GM18517 (cell line): ENCODE measurements around the gene TRIM5.
"Not testable (repeated sequence)": the region's sequence is repeated elsewhere in the genome, so short reads cannot be mapped to it uniquely, and the experiment has no call there.

Experiments used
- ATAC-seq: cut with Tn5 transposase; IDR thresholded peaks from one replicate; pipeline ENCODE4 v1.9.1; 2021; ENCODE audit warnings: mild to moderate bottlenecking, moderate library complexity; ENCODE audit not compliant: unreplicated experiment

The TRIM5 gene

DNA sequence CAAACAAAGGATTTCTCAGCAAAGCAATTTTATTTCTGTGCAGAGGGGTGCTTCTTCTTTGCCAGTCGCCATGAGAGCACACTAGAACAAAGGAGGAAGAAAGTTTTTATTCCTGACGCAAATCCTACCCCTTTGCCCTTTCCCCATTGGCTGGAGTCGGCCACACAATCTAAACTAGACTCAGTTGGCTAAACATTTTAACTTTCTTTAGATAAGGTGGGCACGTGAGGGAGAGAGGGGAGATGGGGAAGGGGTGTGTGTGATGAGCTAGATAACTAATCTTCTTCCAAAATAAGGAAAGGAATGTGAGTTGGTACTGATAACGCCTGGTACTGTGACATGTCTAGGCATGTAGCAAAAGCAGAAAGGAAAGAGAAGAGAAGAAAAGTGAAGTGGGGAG, 5.3 kb upstream of the TRIM5 start:
- ATAC-seq = no peak

- ATAC-seq = peak; percentile 90
These were observed 4.7 kb upstream of the TRIM5 start, which contains the start of gene TRIM22 for GRCh38 chr11:5689551-5689983. Gene TRIM22 (plus strand): TSS chr11:5689790. CDS start chr11:5696233, 6,443 bp downstream.

DNA sequence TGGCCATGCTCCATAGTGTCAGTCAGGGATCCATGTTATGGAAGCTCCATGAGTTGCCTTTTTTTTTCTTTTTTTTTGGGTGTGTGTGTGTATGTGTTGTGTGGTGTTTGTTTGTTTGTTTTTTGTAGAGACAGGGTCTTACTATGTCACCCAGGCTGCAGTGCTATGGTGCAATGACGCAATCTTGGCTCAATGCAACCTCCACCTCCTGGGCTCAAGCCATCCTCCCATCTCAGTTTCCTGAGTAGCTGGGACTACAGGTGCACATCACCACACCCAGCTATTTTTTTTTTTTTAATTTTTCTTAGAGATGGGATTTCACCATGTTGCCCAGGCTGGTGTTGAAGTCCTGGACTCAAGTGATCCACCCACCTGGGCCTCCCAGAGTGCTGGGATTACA, 3.6 kb upstream of the TRIM5 start:
- no peak for ATAC-seq

- no peak for ATAC-seq
These were observed 1.6 kb upstream of the TRIM5 start for GRCh38 chr11:5686426-5686825.

DNA sequence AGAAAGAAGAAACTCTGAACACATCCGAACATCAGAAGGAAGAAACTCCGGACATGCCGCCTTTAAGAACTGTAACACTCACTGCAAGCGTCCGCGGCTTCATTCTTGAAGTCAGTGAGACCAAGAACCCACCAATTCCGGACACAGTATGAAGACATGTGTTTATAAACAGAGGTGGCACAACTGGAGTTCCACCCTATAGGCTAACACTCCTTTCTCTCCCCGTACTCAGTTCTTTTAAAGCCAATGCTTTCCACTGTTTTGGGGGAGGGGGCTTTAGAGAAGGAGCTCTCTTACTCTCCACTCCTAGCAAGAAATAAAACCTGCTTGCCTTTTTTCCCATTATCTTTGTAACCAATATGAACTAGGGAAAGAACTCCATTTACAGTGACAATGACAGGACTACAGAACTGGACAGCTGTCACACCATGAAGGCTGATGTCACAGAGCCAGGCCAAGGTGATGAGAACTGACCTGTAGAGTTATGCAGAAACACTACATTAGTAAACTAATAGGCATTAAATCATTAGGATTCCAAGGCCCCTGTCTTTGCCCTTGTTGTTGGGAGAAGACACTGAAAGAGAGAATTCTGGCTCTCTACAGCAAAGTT, 733 bp downstream of the TRIM5 start:
- ATAC-seq = peak; percentile 25

DNA sequence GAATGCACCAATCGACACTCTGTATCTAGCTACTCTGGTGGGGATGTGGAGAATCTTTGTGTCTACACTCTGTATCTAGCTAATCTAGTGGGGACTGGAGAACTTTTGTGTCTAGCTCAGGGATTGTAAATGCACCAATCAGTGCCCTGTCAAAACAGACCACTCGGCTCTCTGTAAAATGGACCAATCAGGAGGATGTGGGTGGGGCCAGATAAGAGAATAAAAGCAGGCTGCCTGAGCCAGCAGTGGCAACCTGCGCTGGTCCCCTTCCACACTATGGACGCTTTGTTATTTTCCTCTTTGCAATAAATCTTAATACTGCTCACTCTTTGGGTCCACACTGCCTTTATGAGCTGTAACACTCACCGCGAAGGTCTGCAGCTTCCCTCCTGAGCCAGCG, 1.3 kb downstream of the TRIM5 start:
- not testable (repeated sequence) for ATAC-seq

- not testable (repeated sequence) for ATAC-seq
These were observed 1.9 kb downstream of the TRIM5 start for GRCh38 chr11:5682890-5683441.

GRCh38 chr11:5679811-5680210, 5.1 kb downstream of the TRIM5 start:
- ATAC-seq = no peak

DNA sequence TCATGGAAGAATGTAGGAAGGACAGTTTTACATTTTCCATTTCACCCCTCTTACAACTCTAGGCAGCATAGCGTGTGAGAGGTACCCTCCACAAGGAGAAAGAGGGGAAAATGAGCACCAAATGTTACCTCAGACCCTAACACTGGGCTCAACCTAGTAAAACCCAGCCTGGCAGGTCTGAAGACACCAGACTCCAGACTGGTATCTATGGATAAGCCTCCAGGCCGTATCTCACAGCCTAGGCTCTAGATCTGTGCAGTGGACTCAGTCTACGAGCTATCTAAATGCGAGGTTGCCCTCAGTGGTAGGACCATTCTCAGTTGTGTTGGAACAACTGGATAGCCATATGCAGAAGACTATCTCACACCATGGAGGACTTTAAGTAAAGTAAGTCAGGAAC, 10.5 kb downstream of the TRIM5 start:
- ATAC-seq = no peak

GRCh38 chr11:5671831-5672230, 13.0 kb downstream of the TRIM5 start:
- ATAC-seq = no peak

DNA sequence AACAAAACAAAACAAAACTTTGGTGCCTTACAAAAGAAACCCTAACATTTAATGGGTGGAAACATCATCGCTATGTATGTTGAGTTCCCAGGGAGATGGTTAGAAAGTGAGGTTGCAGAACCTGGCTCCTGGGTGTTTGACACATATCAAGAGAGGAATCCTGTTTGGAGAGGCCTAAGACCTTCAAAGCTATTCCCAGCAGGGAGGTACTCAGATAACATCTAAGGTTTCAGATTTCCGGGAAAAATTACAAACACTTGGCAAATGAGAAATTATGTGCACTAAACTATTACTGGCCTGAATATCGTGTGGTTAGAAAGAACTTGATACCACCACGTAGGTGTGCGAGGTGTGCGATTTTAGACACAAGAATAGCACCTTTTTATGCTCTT, 18.5 kb downstream of the TRIM5 start:
- no peak for ATAC-seq

DNA sequence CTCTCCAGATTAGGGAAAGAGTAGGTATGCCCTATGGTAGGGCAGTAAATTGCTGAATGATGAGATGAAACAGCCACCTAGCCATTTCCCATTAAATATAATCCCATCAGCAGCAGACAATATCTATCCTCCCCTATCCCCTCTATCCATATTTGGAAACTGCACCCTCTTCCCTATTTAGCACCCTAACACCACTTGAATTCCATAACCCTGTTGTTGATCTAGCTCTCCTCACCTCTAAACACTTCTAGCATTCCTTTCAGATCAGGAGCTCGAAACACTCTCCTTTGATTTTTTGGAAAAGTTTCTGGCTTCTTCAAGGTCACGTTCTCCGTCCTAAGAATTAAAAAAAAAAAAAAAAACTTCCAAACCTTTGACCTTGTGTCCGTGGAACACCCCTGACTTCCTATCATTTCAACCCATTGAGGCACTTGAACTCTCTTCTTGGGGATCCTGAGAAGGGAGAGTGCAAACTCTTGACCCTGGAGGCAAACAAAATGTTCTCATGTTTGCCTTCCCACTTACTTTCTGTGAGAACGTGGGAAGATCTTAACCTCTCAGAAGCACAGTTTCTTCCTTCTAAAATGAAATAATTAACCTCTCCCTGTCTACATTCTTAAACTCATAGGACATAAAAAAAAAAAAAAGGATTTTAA, 19.0 kb downstream of the TRIM5 start:
- no peak for ATAC-seq

DNA sequence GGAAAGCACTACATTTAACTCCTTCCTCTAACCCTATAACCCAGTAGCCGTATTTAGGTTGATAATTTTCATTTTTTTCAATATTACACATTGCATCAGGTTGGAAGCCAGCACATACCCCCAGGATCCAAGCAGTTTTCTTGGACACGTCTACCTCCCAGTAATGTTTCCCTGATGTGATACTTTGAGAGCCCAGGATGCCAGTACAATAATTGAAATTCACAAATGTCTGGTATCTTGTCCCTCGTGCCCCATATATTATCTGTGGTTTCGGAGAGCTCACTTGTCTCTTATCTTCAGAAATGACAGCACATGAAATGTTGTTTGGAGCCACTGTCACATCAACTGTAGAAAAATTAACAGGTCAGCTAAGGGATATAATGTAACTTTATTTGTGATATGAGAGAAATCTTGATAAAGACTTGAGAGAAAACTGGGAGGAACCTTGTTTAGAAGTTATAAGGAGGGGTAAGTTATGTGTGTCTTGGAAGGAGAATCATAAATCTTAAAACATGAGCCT, 19.8 kb downstream of the TRIM5 start:
- no peak for ATAC-seq

DNA sequence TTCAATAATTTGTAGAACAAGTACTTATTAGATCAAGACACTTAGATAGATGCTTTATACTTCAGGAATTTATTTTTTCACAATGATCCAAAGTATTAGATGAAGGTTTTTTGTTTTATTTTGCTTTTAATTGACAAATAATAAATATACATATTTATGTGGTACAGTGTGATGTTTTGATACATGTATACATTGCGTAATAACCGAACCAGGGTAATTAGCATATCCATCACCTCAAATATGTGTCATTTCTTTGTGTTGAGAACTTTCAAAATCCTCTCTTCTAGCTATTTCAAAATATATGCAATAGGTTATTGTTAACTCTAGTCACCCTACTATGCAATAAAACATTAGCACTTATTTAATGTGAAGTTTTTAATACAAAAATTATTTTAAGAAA, 21.4 kb downstream of the TRIM5 start:
- no peak for ATAC-seq

GRCh38 chr11:5658318-5658717, 26.6 kb downstream of the TRIM5 start:
- ATAC-seq = no peak

GRCh38 chr11:5656956-5657355, 27.9 kb downstream of the TRIM5 start:
- not testable (repeated sequence) for ATAC-seq

DNA sequence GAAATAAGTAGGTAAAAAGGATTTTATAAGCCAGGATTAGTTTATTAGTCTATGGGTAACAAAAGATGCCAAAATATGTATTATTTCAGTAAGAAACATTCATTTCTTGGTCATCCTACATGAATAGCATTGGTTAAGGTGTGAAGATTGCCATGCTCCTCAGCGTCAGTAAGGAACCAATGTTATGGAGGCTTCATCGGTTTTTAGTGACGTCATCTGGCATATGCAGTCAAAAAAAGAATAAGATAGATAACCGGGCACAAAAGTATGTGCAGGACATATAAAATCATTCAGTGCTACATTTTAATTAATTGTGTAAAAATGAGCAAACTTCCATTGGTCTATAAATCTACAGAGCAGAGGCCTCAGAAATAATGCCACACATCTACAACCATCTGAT, 29.4 kb downstream of the TRIM5 start:
- ATAC-seq = no peak

- no peak for ATAC-seq
These were observed 38.7 kb downstream of the TRIM5 start for GRCh38 chr11:5646139-5646538.

DNA sequence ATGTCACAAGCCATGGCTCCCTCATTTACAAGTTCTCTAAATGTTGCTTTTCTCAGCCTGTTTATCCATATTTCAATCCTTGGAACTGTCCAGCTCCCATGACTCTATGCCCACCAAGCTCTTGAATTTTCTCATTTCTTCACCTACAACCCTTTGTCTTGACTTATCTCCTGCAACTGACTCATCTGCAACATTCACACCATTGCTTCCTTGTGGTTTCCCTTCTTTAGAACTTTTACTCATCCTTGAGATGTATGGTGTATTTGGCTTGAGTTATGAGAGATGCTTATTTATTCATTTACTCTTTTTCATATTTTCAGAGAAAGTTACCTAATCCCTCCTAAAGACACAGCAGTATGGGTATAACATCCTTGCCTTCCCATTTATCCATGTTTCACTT, 41.3 kb downstream of the TRIM5 start:
- no peak for ATAC-seq

- no peak for ATAC-seq
These were observed 44.9 kb downstream of the TRIM5 start for GRCh38 chr11:5639953-5640352.

DNA sequence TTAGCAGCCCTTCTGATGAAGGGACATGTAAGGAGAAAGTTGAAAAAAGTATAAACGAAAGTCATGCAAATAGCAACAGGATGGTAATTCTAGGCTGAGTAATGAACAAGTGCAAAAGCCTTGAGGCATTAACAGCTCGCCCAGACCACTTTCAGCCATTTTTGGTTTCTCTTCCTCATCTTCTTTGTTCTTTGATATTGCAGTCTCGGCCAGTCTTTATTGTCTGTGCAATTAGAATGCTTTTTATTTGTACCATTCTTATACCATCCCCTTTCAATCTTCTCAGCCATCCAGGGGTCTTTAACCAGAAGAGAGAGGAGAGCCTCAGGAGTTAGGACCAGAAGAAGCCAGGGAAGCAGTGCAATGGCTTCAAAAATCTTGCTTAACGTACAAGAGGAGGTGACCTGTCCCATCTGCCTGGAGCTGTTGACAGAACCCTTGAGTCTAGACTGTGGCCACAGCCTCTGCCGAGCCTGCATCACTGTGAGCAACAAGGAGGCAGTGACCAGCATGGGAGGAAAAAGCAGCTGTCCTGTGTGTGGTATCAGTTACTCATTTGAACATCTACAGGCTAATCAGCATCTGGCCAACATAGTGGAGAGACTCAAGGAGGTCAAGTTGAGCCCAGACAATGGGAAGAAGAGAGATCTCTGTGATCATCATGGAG, 52.8 kb downstream of the TRIM5 start:
- peak; percentile 98 for ATAC-seq

DNA sequence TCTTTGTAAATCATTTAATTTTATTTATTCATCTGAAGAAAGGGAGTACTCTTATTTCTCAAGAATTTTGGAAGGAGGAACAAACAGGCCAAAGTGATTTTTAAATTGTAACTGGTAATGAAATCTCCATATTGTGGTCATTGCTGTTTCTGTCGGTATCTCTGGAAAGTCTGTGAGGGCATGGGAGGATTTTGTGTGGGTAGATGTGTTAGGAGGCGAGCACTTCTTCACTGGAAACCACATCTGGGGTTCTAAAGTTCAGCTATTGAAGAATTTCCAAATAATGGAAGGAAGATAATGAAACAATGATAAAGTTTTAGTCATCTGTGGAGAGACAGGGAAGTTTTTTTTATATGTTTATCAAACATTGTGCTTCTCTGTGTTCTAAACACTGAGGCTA, 53.5 kb downstream of the TRIM5 start:
- ATAC-seq = peak; percentile 10
